HL-60/S4 treated with phorbol 12-myristate 13-acetate at 8.2 ng/mL for 4 days and 3 days (cell line): ENCODE data around the gene FIZ1.

Source experiments
- in situ Hi-C: fragments of 300-500 bp; cut with MboI; formaldehyde crosslinking; loops from 2 replicates; pipeline ENCODE4 v1.15.0; 2022; ENCODE audit warnings: low sequenced_read_pairs

The FIZ1 gene

DNA sequence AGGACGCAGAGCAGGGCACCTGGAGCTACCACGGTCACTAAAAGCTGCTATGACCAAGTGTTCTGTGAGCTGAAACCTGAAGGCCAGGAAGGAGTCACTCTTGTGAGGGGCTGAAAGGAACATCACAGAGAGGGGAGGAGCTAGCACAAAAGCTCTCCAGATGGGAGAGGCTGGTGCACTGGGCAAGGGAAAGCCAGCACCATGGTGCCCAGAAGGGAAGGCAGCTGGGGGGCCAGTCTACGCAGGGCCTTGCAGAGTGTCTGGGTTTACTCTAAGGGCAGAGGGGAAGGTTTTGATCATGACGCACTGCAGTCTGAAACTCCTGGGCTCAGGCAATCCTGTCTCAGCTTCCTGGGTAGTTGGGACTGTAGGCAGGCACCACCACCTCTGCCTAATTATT is 37.4 kb upstream of the FIZ1 start:
- in situ Hi-C loops, result no loop called here

DNA sequence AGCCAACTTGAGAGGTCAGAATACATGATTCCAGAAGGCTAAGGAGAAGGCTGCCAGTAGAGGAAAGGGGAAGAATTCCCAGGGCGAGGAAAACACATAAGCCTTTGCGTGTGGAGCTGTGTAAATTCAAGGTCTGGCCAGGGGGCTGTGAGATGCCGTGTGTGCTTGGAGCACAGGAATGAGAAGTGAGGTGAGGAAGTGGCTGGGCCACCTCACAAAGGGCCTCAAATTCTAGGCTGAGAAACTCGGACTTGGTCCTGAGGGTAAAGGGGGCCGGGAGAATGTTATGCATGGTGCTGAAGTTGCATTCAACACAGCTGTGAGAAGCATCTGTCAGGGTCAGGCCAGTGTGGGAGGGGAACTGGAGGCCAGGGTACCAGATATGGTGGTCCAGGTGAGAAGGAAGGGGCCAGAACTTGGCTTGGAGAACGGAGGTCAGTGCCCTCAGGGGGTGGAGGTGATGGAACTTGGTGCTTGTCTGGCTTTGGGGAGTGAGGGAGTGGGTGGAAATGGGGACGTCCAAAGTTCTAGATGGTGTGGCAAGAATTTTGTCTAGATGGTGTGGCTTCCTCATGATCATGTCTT is 36.6 kb upstream of the FIZ1 start:
- in situ Hi-C loops, result no loop called here

DNA sequence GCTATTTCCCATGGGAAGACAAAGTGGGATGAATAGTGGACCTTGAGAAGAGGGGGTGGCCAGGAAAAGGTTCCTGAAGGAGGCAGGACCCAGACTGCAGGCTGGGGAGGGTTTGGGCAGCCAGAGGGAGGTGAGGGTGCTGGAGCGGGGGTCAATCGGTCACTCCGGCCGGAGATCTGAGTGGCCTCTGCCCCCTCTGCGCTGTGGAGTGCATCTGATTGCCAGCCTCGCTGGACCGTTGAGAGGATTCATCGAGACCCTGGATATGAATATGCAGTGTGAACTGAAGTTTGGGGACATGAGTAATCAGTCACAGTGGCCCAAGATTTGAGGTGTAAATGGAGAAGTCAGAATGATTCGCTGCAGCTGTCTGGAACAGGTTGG is 36.0 kb upstream of the FIZ1 start:
- in situ Hi-C loops, result no loop called here

DNA sequence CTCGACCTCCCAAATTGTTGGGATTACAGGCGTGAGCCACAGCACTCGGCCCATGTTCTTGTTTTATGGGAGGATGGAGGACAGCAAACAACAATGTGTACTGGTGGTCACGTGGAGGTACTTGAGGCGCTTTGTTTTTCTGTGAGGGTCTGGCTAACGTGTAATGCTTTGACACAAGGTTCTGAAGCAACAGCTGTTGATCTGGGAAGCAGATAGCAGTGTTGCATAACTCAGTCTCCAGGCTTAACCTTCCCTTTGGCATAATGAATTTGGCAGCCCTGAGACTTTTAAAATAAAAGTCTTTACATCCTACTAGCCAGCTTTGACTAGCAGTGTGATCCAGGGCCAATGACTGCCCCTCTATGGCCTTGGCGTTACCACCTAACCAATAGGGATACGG is 34.5 kb upstream of the FIZ1 start:
- in situ Hi-C loops, result no loop called here

DNA sequence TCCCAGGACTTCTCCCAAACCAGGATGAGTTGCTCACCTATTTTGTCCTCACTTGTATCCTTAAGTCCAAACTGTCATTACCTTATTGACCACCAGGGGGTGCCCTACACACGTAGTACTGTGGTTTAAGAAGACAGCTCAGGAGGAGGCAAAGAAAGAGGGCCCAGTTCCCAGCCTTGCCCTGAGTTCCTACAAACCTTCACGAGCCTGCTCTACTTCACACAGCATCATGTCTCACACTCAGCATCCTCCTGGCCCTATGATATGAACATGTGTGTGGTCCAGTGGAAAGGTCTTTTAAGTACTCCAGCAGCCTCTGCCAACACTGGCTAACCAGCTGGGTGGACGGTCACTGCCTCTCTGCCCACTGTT is 33.1 kb upstream of the FIZ1 start:
- in situ Hi-C loops, result no loop called here

DNA sequence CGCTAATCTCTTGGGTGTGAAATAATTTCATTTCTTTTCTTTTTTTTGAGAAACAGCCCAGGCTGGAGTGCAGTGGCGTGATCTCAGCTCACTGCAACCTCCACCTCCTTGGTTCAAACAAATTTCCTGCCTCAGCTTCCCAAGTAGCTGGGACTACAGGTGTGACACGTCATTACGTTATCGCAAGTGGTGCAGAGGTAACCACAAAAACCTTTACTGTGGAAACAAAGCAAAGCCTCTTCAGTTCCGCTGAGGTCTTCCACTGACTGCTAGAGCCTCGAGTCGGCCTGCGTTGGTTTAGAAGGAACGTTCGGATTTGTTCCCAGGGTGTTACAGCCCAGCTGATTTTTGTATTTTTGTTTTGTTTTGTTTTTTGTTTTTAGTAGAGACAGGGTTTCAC is 27.0 kb upstream of the FIZ1 start:
- in situ Hi-C loops, result loop anchor here (10.0 kb wide), 1 partner anchor 112 kb away; no protein-coding TSS in a partner anchor

DNA sequence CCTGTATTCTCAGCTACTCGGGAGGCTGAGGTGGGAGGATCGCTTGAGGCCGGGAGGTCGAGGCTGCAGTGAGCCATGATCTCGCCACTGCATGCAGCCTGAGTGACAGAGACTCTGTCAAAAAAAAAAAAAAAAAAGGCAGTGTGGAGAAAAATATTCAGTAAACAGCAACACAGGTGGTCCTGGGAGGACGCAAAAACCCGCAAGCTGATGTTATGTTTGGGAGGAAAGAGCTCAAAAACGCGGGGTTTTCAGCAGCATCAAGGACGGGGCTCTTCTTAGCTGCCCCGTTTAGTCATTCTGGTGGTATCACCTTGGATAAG is 25.6 kb upstream of the FIZ1 start:
- in situ Hi-C loops, result loop anchor here (10.0 kb wide), 1 partner anchor 110 kb away; no protein-coding TSS in a partner anchor

GRCh38 chr19:55624109-55625003 is 25.0 kb upstream of the FIZ1 start, which contains the start of gene ZNF784:
ZNF784 (minus strand) TSS chr19:55624566; CDS start chr19:55624561, 5 bp downstream.
- in situ Hi-C loops, result loop anchor here (10.0 kb wide), 1 partner anchor 110 kb away; no protein-coding TSS in a partner anchor

- in situ Hi-C loops, result loop anchor here (10.0 kb wide), 1 partner anchor 109 kb away; no protein-coding TSS in a partner anchor
These were observed 24.2 kb upstream of the FIZ1 start for GRCh38 chr19:55623561-55623960.

- in situ Hi-C loops, result loop anchor here (10.0 kb wide), 1 partner anchor 108 kb away; no protein-coding TSS in a partner anchor
These were observed 23.8 kb upstream of the FIZ1 start for GRCh38 chr19:55623130-55623529.

- in situ Hi-C loops, result loop anchor here (10.0 kb wide), 1 partner anchor 108 kb away; no protein-coding TSS in a partner anchor
These were observed 23.1 kb upstream of the FIZ1 start for GRCh38 chr19:55622242-55622969.

GRCh38 chr19:55621673-55622231 is 22.4 kb upstream of the FIZ1 start:
- in situ Hi-C loops, result loop anchor here (10.0 kb wide), 1 partner anchor 107 kb away; no protein-coding TSS in a partner anchor

GRCh38 chr19:55621205-55621672 is 21.9 kb upstream of the FIZ1 start:
- in situ Hi-C loops, result loop anchor here (10.0 kb wide), 1 partner anchor 106 kb away; no protein-coding TSS in a partner anchor

DNA sequence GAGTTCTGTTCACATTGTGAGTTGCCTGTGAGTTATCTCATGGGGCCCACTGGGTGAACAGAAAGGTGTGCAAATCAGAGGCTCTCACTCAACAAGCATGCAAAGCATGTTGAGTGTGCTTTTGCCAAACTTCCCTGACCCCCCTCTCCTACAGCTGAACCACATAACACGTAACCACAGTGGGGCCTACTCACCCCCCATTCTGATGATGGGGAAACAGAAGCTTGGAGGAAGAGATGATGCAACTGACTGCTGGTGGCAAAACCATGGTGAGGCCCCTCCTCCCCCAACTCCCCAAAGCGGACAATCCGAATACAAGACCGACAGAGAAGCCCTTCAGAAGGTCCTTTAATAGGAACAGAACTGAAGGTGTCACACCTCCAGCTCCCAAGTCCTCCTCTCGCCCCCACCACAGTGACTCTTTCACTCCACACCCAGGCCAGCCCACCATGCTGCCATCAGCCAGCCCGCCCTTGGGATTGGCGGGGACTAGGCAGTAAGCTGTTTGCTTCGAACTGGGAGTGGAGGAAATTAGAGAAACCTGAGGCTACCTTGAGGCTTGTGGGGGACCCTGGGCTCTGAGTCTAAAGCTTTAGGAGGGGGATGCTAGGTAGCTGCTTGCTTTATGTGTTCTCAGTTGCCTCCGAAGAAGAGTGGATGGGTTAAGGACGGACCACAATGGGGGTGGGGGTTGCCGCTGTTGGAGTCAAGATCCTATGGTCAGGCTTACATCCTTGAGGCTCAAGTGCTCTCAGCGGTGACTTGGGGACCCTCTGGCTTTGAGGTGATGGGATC is 21.3 kb upstream of the FIZ1 start:
- in situ Hi-C loops, result loop anchor here (10.0 kb wide), 1 partner anchor 106 kb away; no protein-coding TSS in a partner anchor

GRCh38 chr19:55619286-55619685 is 20.0 kb upstream of the FIZ1 start:
- in situ Hi-C loops, result no loop called here

DNA sequence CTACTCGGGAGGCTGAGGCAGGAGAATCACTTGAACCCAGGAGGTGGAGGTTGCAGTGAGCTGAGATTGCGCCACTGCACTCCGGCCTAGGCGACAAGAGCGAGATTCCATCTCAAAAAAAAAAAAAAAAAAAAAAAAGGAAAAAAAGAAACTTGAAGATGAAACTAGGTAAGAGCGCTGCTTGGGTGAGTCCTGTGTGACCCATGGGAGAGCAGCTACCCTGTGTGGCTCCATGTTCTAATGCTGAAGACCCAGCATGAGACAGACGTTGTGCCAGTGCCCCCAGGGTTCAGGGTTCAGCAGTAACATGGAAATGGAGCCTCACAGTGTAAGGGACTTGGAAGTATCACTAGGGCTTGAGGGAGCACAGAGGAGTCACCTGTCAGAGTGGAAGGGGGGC is 19.1 kb upstream of the FIZ1 start:
- in situ Hi-C loops, result no loop called here

DNA sequence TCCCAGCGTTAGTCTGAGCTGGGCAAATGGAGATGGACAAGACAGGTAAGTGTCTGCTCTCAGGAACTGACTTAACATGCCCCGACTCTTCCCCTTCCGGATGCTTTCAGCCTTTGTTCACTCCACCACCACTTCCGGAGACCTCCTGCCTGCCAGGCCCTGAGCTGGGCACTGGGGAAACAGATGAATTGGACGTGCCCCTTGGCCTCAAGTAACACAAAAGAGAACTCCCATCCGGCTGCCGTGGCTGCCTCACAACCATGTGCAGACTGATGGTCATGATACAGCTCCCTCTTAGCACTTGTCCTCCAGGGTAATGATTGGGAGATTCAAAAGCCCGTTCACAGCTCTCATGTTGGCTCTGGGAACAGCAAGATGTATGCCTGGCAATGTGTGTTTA is 18.1 kb upstream of the FIZ1 start:
- in situ Hi-C loops, result no loop called here

- in situ Hi-C loops, result no loop called here
These were observed 17.1 kb upstream of the FIZ1 start for GRCh38 chr19:55616395-55616875.

DNA sequence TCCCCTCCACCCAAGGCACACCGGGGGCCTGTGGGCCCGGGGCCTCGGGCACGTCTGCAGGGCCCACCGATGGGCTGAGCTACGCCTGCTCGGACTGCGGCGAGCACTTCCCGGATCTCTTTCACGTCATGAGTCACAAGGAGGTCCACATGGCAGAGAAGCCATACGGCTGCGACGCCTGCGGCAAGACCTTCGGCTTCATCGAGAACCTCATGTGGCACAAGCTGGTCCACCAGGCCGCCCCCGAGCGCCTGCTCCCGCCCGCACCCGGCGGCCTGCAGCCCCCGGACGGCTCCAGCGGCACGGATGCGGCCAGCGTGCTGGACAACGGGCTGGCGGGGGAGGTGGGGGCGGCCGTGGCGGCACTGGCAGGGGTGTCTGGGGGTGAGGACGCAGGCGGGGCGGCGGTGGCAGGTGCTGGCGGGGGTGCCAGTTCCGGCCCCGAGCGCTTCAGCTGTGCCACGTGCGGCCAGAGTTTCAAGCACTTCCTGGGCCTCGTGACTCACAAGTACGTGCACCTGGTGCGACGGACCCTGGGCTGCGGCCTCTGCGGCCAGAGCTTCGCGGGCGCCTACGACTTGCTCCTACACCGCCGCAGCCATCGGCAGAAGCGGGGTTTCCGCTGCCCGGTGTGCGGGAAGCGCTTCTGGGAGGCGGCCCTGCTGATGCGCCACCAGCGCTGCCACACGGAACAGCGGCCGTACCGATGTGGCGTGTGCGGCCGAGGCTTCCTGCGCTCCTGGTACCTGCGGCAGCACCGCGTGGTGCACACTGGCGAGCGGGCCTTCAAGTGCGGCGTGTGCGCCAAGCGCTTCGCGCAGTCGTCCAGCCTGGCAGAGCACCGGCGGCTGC is 16.5 kb upstream of the FIZ1 start:
- in situ Hi-C loops, result no loop called here
